Stimulated activated CD4-positive, alpha-beta T cell treated with anti-CD3 and anti-CD28 coated beads, Interleukin-1b, Interleukin-23, amount 100 ng/mL, for 4 hours (primary cell): ENCODE data around the gene SNORC.
"Not testable (repeated sequence)": the region's sequence is repeated elsewhere in the genome, so short reads cannot be mapped to it uniquely, and the experiment has no call there.

Source experiments
- DNase-seq, 2 donors: peaks; one replicate each; pipeline ENCODE4 v3.0.0-alpha.2; 2020; ENCODE audit warnings: low read depth in 2 of 2

The SNORC gene

GRCh38 chr2:232870018-232870765 is at the start of gene SNORC:
Gene SNORC (plus strand): TSS chr2:232870264. CDS start chr2:232870342, 78 bp downstream.
- no peak for DNase-seq

DNA sequence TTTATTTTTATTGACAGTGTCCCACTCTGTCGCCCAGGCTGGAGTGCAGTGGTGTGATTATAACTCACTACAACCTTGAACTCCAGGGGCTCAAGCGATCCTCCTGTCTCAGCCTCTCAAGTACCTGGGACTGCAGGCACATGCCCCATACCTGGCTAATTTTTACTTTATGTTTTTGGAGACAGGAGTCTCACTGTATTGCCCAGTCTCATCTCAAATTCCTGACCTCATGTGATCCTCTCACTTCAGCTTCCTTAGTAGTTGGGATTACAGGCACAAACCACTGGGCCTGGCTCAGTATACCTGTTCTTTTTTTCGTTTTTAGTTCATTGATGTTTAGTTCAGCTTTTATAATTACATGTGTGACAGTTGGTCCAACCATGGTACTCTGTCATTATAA is 40.1 kb upstream of the SNORC start:
- DNase-seq, result no peak

DNA sequence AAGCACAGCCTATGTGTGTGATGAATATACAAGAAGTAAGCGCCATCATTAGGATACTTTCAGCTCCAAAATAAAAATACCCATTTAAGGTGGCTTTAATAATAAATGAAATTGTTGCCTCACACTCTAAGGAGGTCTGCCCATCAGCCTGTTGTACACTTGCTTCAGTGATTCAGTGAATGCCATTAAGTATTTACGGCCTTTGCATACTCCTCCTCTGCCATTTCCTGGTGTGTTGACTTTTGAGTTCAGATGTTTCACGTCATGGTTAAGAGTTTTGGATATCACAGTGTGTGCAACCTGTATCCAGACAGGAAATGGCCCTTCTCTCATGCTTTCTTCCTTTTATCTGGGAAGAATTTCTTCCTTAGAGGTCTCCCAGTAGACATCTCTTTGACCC is 38.6 kb upstream of the SNORC start:
- no peak for DNase-seq

GRCh38 chr2:232833830-232834229 is 36.2 kb upstream of the SNORC start:
- no peak for DNase-seq

GRCh38 chr2:232835687-232836208 is 34.3 kb upstream of the SNORC start:
- no peak for DNase-seq

GRCh38 chr2:232836934-232837333 is 33.1 kb upstream of the SNORC start:
- DNase-seq, result no peak

DNA sequence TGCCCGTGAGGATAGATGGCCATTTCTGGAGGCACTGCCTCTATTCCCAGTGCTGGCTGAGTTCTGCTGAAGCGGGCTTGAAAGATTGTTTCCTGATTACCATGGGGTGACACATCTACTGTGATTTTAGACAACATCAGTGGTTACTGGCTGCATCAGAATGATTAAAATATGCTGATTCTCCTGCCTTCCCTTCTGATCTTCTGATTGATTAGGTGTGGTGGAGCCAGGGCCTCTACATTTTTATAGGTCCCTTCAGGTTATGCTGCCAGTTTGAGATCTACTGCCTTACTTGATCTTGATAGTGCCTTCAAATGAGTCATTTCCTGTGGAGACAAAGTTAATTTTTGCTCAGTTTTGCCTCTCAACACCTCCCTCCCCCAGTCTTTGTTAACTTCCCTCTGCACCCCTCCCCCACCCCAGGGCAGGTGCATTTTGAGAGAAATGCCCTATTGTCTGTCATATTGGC is 31.6 kb upstream of the SNORC start:
- DNase-seq, result peak; percentile 43 to 51

- DNase-seq, result no peak
These were observed 30.5 kb upstream of the SNORC start for GRCh38 chr2:232839411-232840079.

DNA sequence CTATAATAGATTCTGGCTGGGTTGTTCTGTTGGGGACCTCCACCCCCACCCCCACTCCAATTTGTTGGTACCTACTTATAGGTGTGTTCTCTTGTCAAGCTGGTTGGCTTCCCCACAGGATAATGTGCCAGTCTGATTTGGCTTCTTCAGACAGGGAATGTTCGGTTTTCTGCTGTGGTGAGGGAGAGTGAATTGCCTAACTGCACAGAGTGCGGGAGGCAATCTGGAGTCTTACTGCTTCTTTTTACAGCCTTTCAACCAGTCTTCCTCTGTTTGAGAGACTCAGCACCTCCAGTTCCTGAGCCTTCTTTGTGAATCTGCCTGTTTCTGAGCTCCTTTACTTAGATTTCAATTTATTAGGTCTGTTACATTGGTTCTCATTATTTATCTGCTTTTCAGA is 27.4 kb upstream of the SNORC start:
- DNase-seq, result no peak

GRCh38 chr2:232843834-232844233 is 26.2 kb upstream of the SNORC start:
- DNase-seq, result no peak

DNA sequence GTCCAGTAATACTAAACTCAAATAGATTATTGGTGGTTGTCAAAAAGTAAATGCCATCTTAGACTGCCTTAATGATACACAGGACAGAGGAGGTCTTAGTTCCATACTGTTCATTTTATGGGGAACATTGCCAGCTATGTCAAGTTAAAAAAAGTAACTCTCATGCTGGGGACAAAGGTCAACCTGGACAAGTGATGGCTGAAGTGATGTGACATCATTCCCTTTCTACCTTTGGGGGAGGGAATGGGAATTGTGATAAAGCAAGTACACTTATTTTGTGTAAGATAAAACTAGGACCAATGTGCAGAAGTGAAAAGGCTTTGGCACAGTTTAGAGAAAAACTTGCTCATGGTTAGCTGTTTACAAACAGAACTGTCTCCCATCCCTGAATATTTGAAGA is 24.0 kb upstream of the SNORC start:
- DNase-seq, result no peak

- no peak for DNase-seq
These were observed 20.0 kb upstream of the SNORC start for GRCh38 chr2:232850039-232850438.

GRCh38 chr2:232852081-232852480 is 18.0 kb upstream of the SNORC start:
- not testable (repeated sequence) for DNase-seq

GRCh38 chr2:232852676-232853075 is 17.4 kb upstream of the SNORC start:
- DNase-seq, result no peak

- no peak for DNase-seq
These were observed 16.0 kb upstream of the SNORC start for GRCh38 chr2:232854082-232854481.

GRCh38 chr2:232857158-232857563 is 12.9 kb upstream of the SNORC start:
- DNase-seq, result no peak

GRCh38 chr2:232859385-232859916 is 10.6 kb upstream of the SNORC start:
- no peak for DNase-seq

- DNase-seq, result no peak
These were observed 9.3 kb upstream of the SNORC start for GRCh38 chr2:232860593-232861241.

- no peak for DNase-seq
These were observed 8.7 kb upstream of the SNORC start for GRCh38 chr2:232861353-232861752.

- no peak for DNase-seq
These were observed 6.1 kb upstream of the SNORC start for GRCh38 chr2:232863996-232864395.

DNA sequence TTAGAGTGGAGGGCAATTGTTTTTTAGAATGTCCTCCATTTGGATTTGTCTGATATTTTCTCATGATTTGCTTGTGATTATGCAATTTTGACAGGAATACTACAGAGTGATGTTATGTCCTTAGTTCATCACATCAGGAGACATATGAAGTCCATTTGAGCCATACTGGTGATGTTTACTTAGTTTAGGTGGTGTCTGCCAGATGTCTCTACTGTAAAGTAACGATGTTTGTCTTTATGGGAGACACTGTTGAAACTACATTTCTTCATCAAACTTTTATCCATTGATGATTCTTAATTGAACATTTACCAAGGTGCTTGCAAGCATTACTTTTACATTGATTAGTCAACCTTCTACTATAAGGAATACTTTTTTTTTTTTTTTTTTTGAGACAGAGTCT is 4.9 kb upstream of the SNORC start:
- no peak for DNase-seq

DNA sequence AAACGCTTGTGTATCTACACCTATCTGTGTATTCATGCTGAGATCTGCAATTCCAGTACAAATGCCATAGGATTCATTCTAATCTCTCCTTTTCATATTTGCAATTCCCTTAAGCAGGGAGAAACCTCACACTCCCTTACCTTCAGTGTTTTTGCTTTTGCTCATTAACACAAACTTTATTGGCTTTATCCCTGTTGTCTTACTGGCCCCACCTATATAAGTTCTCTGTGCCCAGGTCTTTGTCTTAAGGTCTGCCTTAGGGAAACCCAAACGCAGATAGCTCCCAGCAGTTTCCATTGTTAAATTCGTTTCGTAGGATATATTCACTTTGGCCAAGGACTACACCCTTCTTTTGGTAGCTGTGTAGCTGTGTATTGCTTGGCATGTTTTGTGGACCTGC is 4.0 kb upstream of the SNORC start:
- DNase-seq, result no peak
